WI38 (cell line): ENCODE measurements around the gene PTOV1.

Experiments
- H3K4me3 ChIP-seq: 2 replicates; pipeline ENCODE4 v1.5.1; 2011; ENCODE audit warnings: low read depth, mild to moderate bottlenecking, control low read depth, low read length
- CTCF ChIP-seq: IDR thresholded peaks from 2 replicates; pipeline ENCODE4 v1.5.1; 2012; ENCODE audit warnings: low read depth, mild to moderate bottlenecking, control low read depth, low read length

PTOV1 gene

GRCh38 chr19:49860336-49861102 is 9.6 kb downstream of the PTOV1 start:
- no peak for TF ChIP-seq CTCF
- H3K4me3 ChIP-seq: no peak overlapping the region

- TF ChIP-seq CTCF: no peak
Observed at GRCh38 chr19:49861107-49861506, 10.1 kb downstream of the PTOV1 start.

GRCh38 chr19:49861541-49862378 is 10.8 kb downstream of the PTOV1 start:
- TF ChIP-seq CTCF: no peak
- no peak overlapping the region for H3K4me3 ChIP-seq

More at GRCh38 chr19:49861107-49861506, 10.1 kb downstream of the PTOV1 start:
- no peak overlapping the region for H3K4me3 ChIP-seq

GRCh38 chr19:49862391-49863253 is 11.7 kb downstream of the PTOV1 start:
- no peak for TF ChIP-seq CTCF

GRCh38 chr19:49863254-49863934 is 12.4 kb downstream of the PTOV1 start:
- no peak for TF ChIP-seq CTCF
- H3K4me3 ChIP-seq: no peak overlapping the region

More at GRCh38 chr19:49862391-49863253, 11.7 kb downstream of the PTOV1 start:
- H3K4me3 ChIP-seq: no peak overlapping the region

- TF ChIP-seq CTCF: no peak
- no peak overlapping the region for H3K4me3 ChIP-seq
Observed at GRCh38 chr19:49863935-49864320, 13.0 kb downstream of the PTOV1 start.
